Heart left ventricle (tissue), 13 donors: ENCODE data around the gene FBXW5.

ENCODE experiments used
- POLR2A ChIP-seq, 2 donors: fragments of 450-650 bp; IDR thresholded peaks; one replicate each; pipeline ENCODE4 v1.6.1; 2017; ENCODE audit warnings: antibody characterized with exemption in 2 of 2, mild to moderate bottlenecking in 2 of 2, moderate library complexity in 2 of 2
- TF ChIP-seq, protein P1 (sequence below), 12 donors: fragments of 200-600 bp; sonication (generic) in 4 of 12; IDR thresholded peaks; one replicate each; pipeline versions ENCODE4 v1.5.0 to v1.8.0; 2018 to 2022; ENCODE audit warnings: antibody characterized with exemption in 12 of 12, mild to moderate bottlenecking in 5 of 12
- donor health status: ischemic (EF 13 %, LVEDD 7.1; RV severe dilation, severe dysfunction).
- donor health status: DM: no; HTN: yes; CAD: no.
- donor health status: DM: no; HTN: no; CAD: no.
- donor health status: ischemic (EF 25% LVEDD 6.9; RV normal size, moderate dysfunction).
- donor health status: ischemic (EF 25% LVEDD 5.7; RV mildly dilated, moderate dysfunction).
- donor health status: ischemic (EF 35%, LVEDD 5.7; RV mildly dilated, moderate dysfunction).
- donor health status: nonischemic (EF 11% LVEDD 7.7; RV severe dilation, severe dysfunction).
- donor health status: DM: yes; HTN: yes; CAD: no.
- donor health status: PGD.
- donor health status: ischemic (EF 29% LVEDD 5.4; RV normal size, mild dysfunction).
- donor health status: nonischemic (EF 23%, LVEDD 6.1; RV moderate dilation, normal function).

GRCh38 chr9:136917902-136918301 lies 26.6 kb downstream of the FBXW5 start:
- TF ChIP-seq, protein P1, sequence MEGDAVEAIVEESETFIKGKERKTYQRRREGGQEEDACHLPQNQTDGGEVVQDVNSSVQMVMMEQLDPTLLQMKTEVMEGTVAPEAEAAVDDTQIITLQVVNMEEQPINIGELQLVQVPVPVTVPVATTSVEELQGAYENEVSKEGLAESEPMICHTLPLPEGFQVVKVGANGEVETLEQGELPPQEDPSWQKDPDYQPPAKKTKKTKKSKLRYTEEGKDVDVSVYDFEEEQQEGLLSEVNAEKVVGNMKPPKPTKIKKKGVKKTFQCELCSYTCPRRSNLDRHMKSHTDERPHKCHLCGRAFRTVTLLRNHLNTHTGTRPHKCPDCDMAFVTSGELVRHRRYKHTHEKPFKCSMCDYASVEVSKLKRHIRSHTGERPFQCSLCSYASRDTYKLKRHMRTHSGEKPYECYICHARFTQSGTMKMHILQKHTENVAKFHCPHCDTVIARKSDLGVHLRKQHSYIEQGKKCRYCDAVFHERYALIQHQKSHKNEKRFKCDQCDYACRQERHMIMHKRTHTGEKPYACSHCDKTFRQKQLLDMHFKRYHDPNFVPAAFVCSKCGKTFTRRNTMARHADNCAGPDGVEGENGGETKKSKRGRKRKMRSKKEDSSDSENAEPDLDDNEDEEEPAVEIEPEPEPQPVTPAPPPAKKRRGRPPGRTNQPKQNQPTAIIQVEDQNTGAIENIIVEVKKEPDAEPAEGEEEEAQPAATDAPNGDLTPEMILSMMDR (IDR thresholded peaks at IDR 0.05) = no peak
- no peak for TF ChIP-seq POLR2A (IDR thresholded peaks at IDR 0.05)
